ENCODE measurements around the gene MAP4. TPM values are rescaled to one million over a fixed set of nuclear protein-coding genes. Genes with fewer than 3 reads are reported as not detected.

Gene MAP4
- total RNA-seq, 1 donor from 2014 or later = 142 TPM

DNA sequence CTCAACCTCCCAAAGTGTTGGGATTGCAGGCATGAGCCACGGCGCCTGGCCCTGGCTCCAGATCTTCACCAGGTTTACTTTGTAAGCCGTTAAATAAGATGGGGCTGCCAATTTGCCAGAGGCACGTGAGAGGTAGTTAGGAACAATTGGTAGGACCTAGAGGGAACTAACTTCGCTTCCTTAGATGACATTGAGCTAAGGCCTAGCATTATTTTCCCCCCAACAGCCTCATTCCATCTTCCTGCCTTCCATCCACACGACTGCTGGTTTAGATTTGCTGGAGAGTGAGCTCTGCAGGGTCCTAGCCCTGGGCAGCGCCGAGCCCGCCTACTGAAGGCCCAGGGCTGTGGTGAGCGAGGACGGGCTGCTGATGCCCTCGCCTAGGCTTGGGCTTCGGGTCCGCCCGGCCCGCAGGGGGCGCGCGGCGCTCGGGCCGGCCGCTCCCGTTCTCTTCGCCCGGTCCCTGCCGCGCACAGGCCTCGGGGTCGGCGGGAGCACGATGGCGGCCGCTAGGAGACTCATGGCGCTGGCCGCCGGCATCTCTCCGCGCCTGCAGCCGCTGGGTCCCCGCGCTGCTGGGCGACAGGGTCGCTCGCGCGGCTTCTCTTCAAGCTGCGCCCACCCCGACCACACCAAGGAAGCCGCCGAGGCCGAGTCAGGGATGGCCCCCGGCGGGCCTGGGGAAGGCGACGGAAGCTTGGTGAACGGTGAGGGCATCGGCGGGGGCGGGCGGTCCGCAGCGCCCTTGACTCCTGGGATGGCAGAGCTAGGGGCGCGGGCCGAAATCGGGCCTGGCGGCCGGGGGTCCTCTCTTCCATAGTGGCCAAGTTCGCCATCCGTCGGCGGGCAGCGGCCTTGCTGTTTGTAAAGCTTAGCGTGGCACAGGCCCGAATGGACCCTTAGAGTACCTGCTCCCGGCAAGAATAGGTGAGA is 191.4 kb downstream of the MAP4 start:
- H3K27ac ChIP-seq = peak overlapping the region; percentile 89
- peaks cover 27% of the 10 kb centered on the region for H3K4me1 ChIP-seq
- H3K4me3 ChIP-seq = peak overlapping the region; percentile 64 to 90
- intact Hi-C loops (cut with DNase I) = loop anchor here (10.0 kb wide), 1 partner anchor 170 kb away; no protein-coding TSS in a partner anchor
- peaks cover 0 to 31% of the 10 kb centered on the region in 2 donors for H3K36me3 ChIP-seq
- DNase-seq (ENCODE audit: extremely low spot score in 2 of 2) = no peak
- no peaks in the 10 kb centered on the region for H3K27me3 ChIP-seq
- TF ChIP-seq POLR2AphosphoS5 (IDR thresholded peaks at IDR 0.05; ENCODE audit: insufficient read depth in 1 of 2, low read depth in 1 of 2) (peak in 1 of 2 donors; percentile 56), POLR2A (IDR thresholded peaks at IDR 0.05) (no peak), CTCF (IDR thresholded peaks at IDR 0.05) (peak; percentile 59 to 87 (median 74))
- H3K9me3 ChIP-seq = no peaks in the 10 kb centered on the region

DNA sequence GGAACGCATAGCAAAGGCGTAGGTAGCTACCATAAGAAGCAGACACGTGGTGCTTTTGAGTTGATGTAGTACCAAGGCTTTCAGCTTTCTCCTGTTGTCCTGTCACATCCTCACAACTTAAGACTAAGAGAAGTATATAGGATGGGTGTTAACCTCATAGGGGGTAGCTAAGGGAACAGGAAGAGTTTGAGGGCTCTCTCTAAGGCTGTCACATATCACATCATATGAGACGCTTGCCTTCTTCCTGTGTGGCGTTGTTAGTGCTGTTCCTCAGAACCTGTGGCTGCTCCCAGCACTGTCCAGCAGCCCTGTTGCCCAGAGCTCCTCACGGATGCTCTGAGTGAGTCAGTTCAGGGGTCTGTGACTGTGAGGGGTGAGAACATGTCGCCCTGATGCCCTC is 198.6 kb downstream of the MAP4 start:
- intact Hi-C loops (cut with DNase I) = no loop called here
- Histone ChIP-seq H3K36me3 (peaks cover 0 to 13% of the 10 kb centered on the region in 2 donors), H3K4me1 (no peaks in the 10 kb centered on the region), H3K9me3 (no peaks in the 10 kb centered on the region), H3K27ac (no peak overlapping the region), H3K4me3 (no peak overlapping the region), H3K27me3 (no peaks in the 10 kb centered on the region)
- TF ChIP-seq POLR2A (IDR thresholded peaks at IDR 0.05) (no peak), CTCF (IDR thresholded peaks at IDR 0.05) (no peak), POLR2AphosphoS5 (IDR thresholded peaks at IDR 0.05; ENCODE audit: insufficient read depth in 1 of 2, low read depth in 1 of 2) (no peak)
- no peak for DNase-seq (ENCODE audit: extremely low spot score in 2 of 2)

- H3K27me3 ChIP-seq = no peaks in the 10 kb centered on the region
- intact Hi-C loops (cut with DNase I) = no loop called here
Observed at GRCh38 chr3:47813551-47814177, 202.6 kb downstream of the MAP4 start.

DNA sequence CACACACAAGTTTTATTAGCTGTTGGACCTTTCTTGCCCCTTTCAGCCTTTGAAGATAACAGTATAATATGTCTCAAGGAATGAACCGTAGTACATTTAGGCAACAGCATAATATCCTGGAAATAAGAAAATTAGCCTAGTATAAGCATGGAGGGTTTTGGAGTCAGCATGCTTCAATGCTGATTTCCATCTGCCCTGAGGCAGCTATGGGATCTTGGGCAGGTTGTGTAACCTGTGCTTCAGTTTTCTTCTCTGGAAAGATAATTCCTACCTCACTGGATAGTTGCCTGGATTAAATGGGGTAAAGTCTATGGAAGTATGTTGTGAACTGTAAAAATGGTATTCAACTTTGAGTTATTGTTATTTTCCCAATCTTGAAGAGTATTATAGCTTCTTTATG is 211.6 kb downstream of the MAP4 start:
- no peaks in the 10 kb centered on the region for H3K9me3 ChIP-seq
- TF ChIP-seq POLR2A (IDR thresholded peaks at IDR 0.05) (no peak), POLR2AphosphoS5 (IDR thresholded peaks at IDR 0.05; ENCODE audit: insufficient read depth in 1 of 2, low read depth in 1 of 2) (no peak), CTCF (IDR thresholded peaks at IDR 0.05) (no peak)
- H3K27me3 ChIP-seq = no peaks in the 10 kb centered on the region
- H3K36me3 ChIP-seq = peaks cover 0 to 29% of the 10 kb centered on the region in 2 donors
- intact Hi-C loops (cut with DNase I) = no loop called here
- no peak overlapping the region for H3K4me3 ChIP-seq
- H3K27ac ChIP-seq = no peak overlapping the region
- DNase-seq (ENCODE audit: extremely low spot score in 2 of 2) = no peak
- peaks cover 13% of the 10 kb centered on the region for H3K4me1 ChIP-seq

More at GRCh38 chr3:47813551-47814177, 202.6 kb downstream of the MAP4 start:
- DNase-seq (ENCODE audit: extremely low spot score in 2 of 2) = no peak
- no peaks in the 10 kb centered on the region for H3K9me3 ChIP-seq
- no peak overlapping the region for H3K27ac ChIP-seq
- peaks cover 0 to 31% of the 10 kb centered on the region in 2 donors for H3K36me3 ChIP-seq
- H3K4me3 ChIP-seq = no peak overlapping the region
- H3K4me1 ChIP-seq = no peaks in the 10 kb centered on the region
- no peak for TF ChIP-seq POLR2AphosphoS5 (IDR thresholded peaks at IDR 0.05; ENCODE audit: insufficient read depth in 1 of 2, low read depth in 1 of 2)

DNA sequence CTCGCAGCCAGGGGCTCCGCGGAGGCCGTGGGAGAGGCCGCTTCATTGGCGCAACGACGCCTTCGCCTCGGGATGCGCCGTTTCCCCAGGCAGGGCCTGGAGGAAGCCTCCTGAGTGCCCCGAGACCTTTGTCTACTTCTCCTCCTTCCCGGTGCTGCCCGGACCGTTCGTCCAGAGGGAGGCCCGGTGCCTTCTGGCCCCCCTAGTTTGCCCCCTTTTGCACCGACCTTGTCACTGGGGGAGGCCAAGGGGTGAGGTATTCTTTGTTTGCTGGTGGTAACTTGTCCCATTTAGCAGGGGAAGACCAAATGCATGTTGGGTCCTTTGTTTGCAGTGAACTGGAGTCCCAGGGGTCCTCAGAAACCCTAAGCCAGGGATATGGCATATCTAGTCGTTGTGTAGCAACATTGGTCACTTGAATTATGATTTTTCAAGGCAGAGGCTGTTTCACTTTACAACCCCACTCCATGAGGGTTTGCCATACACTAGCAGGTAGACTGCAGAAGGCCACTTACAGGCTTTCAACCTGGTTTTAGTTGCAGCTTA is 212.7 kb downstream of the MAP4 start:
- peak overlapping the region; percentile 91 for H3K27ac ChIP-seq
- DNase-seq (ENCODE audit: extremely low spot score in 2 of 2) = no peak
- intact Hi-C loops (cut with DNase I) = no loop called here

More for the DNA sequence above, 212.7 kb downstream of the MAP4 start:
- TF ChIP-seq POLR2A (IDR thresholded peaks at IDR 0.05) = no peak
- no peak for TF ChIP-seq POLR2AphosphoS5 (IDR thresholded peaks at IDR 0.05; ENCODE audit: insufficient read depth in 1 of 2, low read depth in 1 of 2)
- TF ChIP-seq CTCF (IDR thresholded peaks at IDR 0.05) = no peak
- peak overlapping the region; percentile 85 to 90 for H3K4me3 ChIP-seq
- H3K9me3 ChIP-seq = no peaks in the 10 kb centered on the region
- no peaks in the 10 kb centered on the region for H3K27me3 ChIP-seq
- peaks cover 0 to 22% of the 10 kb centered on the region in 2 donors for H3K36me3 ChIP-seq
- peaks cover 13% of the 10 kb centered on the region for H3K4me1 ChIP-seq
